H1 (cell line): ENCODE results near the gene TRABD2A. TPM values are rescaled to one million over a fixed set of nuclear protein-coding genes. Genes with fewer than 3 reads are reported as not detected.

ENCODE experiments used
- ASH2L ChIP-seq: fragments of 200-600, 300-600 bp; sonication (generic); IDR thresholded peaks from one replicate; pipeline ENCODE4 v1.7.1; 2017; ENCODE audit warnings: low read length
- CBX5 ChIP-seq: fragments of 300-800, 300-1000 bp; sonication (generic); IDR thresholded peaks from 2 replicates; pipeline ENCODE4 v1.7.1; 2016; ENCODE audit warnings: antibody characterized with exemption, low read length, low read depth
- NRF1 ChIP-seq: IDR thresholded peaks from 2 replicates; pipeline ENCODE4 v1.6.1; 2011; ENCODE audit warnings: mild to moderate bottlenecking, low read depth, low read length, improper control_type of control experiment
- RFX5 ChIP-seq: IDR thresholded peaks from 2 replicates; pipeline ENCODE4 v1.6.1; 2011; ENCODE audit warnings: low read depth, low read length, improper control_type of control experiment, borderline replicate concordance
- SP4 ChIP-seq: IDR thresholded peaks from 2 replicates; pipeline ENCODE4 v1.6.1; 2012; ENCODE audit warnings: low read length, inconsistent platforms
- polyA plus RNA-seq, 7 experiments: library from polyadenylated mRNA; depleted of rRNA in 3 of 7; stranded (reverse) in 5 of 7; unstranded in 2 of 7; fragments of >200 nt in 5 of 7; fragments of 200-250 nt in 2 of 7; gene quantifications; 1 replicate in 5 of 7; 2 replicates in 1 of 7; 4 replicates in 1 of 7; pipeline versions ENCODE4 v1.2.1 to v1.2.3, GENCODE V29; 2011 to 2013; ENCODE audit warnings: missing spikeins in 2 of 7, mixed read lengths in 2 of 7
- total RNA-seq: library from RNA; stranded (reverse); fragmentation: NEBNext Ultra II Directional; extraction: Animal tissue kit (Norgen Biotek cat#: 25700); gene quantifications from 2 replicates; pipeline ENCODE4 v1.2.1, GENCODE V29; 2021
- TF ChIP-seq, protein P1 (sequence below), 3 experiments: IDR thresholded peaks; 1 replicate in 2 of 3; 2 replicates in 1 of 3; pipeline versions ENCODE4 v1.5.1 to v1.6.1; 2011; ENCODE audit warnings: low read length in 3 of 3, mild to moderate bottlenecking in 3 of 3, inconsistent platforms in 2 of 3, low read depth in 1 of 3, moderate library complexity in 1 of 3; ENCODE audit not compliant: insufficient read depth in 1 of 3; ENCODE audit errors: control extremely low read depth in 1 of 3

The TRABD2A gene
- total and polyA plus RNA-seq, 2 of the 8 experiments (the other 6 are each of a cell fraction or from before 2014, with no cell fraction given) = 17.3 to 18.6 TPM

DNA sequence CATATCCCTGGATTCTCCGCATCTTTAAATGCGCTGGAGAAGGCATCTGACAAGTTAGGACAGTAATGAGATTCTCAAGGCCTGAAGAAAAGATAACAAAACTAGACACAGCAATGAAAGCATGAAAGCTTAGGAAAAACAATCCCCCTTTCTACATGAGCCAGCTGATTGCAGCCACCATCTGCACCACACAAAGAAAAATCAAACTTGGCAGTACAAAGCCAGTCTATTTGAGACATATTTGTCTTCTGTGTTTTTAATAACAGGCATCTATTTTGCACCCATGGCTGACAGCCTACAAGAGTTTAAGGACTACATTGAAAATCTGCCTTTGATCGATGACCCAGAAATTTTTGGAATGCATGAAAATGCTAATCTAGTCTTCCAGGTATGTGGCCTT is 83.6 kb downstream of the TRABD2A start (continued):
- TF ChIP-seq, protein P1, sequence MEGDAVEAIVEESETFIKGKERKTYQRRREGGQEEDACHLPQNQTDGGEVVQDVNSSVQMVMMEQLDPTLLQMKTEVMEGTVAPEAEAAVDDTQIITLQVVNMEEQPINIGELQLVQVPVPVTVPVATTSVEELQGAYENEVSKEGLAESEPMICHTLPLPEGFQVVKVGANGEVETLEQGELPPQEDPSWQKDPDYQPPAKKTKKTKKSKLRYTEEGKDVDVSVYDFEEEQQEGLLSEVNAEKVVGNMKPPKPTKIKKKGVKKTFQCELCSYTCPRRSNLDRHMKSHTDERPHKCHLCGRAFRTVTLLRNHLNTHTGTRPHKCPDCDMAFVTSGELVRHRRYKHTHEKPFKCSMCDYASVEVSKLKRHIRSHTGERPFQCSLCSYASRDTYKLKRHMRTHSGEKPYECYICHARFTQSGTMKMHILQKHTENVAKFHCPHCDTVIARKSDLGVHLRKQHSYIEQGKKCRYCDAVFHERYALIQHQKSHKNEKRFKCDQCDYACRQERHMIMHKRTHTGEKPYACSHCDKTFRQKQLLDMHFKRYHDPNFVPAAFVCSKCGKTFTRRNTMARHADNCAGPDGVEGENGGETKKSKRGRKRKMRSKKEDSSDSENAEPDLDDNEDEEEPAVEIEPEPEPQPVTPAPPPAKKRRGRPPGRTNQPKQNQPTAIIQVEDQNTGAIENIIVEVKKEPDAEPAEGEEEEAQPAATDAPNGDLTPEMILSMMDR (IDR thresholded peaks at IDR 0.05; ENCODE audit: control extremely low read depth in 1 of 3, insufficient read depth in 1 of 3, low read depth in 1 of 3, low read length in 3 of 3) = no peak
- TF ChIP-seq NRF1 (no peak), RFX5 (no peak), ASH2L (no peak), CBX5 (no peak), SP4 (no peak)
